Osteoblast (primary cell): Measurements from ENCODE around the gene SCGB1D2. TPM values are rescaled to one million over a fixed set of nuclear protein-coding genes. Genes with fewer than 3 reads are reported as not detected.

Experiments used
- DNase-seq: peaks from one replicate; pipeline ENCODE4 v3.0.0; 2011; ENCODE audit warnings: low spot score, mixed read lengths; ENCODE audit not compliant: insufficient read length; ENCODE audit errors: missing footprints
- H2AFZ ChIP-seq: 2 replicates; pipeline ENCODE4 v1.6.0; 2011; ENCODE audit warnings: mild to moderate bottlenecking, low read length
- H3K27ac ChIP-seq: 2 replicates; pipeline ENCODE4 v1.5.1; 2011; ENCODE audit warnings: mild to moderate bottlenecking, low read depth, low read length, moderate library complexity
- H3K27me3 ChIP-seq: 2 replicates; pipeline ENCODE4 v1.6.0; 2012; ENCODE audit warnings: mild to moderate bottlenecking, control low read depth, inconsistent platforms, low read length, moderate library complexity; ENCODE audit not compliant: insufficient read depth
- H3K36me3 ChIP-seq: 2 replicates; pipeline ENCODE4 v1.5.1; 2011; ENCODE audit warnings: mild to moderate bottlenecking, low read length, control low read depth, moderate library complexity; ENCODE audit not compliant: insufficient read depth
- H3K4me1 ChIP-seq: 2 replicates; pipeline ENCODE4 v1.5.1; 2011; ENCODE audit warnings: mild to moderate bottlenecking, low read length, control low read depth, moderate library complexity; ENCODE audit not compliant: insufficient read depth
- H3K4me2 ChIP-seq: 2 replicates; pipeline ENCODE4 v1.6.0; 2011; ENCODE audit warnings: mild to moderate bottlenecking, low read length; ENCODE audit not compliant: insufficient read depth
- H3K4me3 ChIP-seq: fragments of 200-600 bp; sonication (generic); 3 replicates; pipeline ENCODE4 v1.5.1; 2012; ENCODE audit warnings: mild to moderate bottlenecking, low read length, inconsistent platforms; ENCODE audit not compliant: insufficient read depth
- H3K79me2 ChIP-seq: 2 replicates; pipeline ENCODE4 v1.6.0; 2012; ENCODE audit warnings: mild to moderate bottlenecking, low read length, control low read depth, inconsistent platforms; ENCODE audit not compliant: insufficient read depth
- H3K9me3 ChIP-seq: 2 replicates; pipeline ENCODE4 v1.5.1; 2011; ENCODE audit warnings: low read depth, low read length, control low read depth
- H4K20me1 ChIP-seq: 2 replicates; pipeline ENCODE4 v1.6.0; 2012; ENCODE audit warnings: mild to moderate bottlenecking, low read length, control low read depth; ENCODE audit not compliant: insufficient read depth
- total RNA-seq: library from RNA; depleted of rRNA; stranded (reverse); fragments of >200 nt; gene quantifications from 2 replicates; pipeline ENCODE4 v1.2.3, GENCODE V29; 2012
- TF ChIP-seq, protein P1 (sequence below): IDR thresholded peaks from 2 replicates; pipeline ENCODE4 v1.5.1; 2011; ENCODE audit warnings: mild to moderate bottlenecking, low read depth, low read length, moderate library complexity; ENCODE audit errors: extremely low read depth

The SCGB1D2 gene
- total RNA-seq, 1 donor: not detected

- TF ChIP-seq, protein P1, sequence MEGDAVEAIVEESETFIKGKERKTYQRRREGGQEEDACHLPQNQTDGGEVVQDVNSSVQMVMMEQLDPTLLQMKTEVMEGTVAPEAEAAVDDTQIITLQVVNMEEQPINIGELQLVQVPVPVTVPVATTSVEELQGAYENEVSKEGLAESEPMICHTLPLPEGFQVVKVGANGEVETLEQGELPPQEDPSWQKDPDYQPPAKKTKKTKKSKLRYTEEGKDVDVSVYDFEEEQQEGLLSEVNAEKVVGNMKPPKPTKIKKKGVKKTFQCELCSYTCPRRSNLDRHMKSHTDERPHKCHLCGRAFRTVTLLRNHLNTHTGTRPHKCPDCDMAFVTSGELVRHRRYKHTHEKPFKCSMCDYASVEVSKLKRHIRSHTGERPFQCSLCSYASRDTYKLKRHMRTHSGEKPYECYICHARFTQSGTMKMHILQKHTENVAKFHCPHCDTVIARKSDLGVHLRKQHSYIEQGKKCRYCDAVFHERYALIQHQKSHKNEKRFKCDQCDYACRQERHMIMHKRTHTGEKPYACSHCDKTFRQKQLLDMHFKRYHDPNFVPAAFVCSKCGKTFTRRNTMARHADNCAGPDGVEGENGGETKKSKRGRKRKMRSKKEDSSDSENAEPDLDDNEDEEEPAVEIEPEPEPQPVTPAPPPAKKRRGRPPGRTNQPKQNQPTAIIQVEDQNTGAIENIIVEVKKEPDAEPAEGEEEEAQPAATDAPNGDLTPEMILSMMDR: no peak
- no peak overlapping the region for H3K4me2 ChIP-seq
- H3K9me3 ChIP-seq: no peaks in the 10 kb centered on the region
- H3K4me1 ChIP-seq: no peaks in the 10 kb centered on the region
- peaks cover 20% of the 10 kb centered on the region for H3K27me3 ChIP-seq
- H3K27ac ChIP-seq: no peak overlapping the region
- H3K36me3 ChIP-seq: no peaks in the 10 kb centered on the region
- no peak overlapping the region for H2AFZ ChIP-seq
- H3K79me2 ChIP-seq: no peaks in the 10 kb centered on the region
- no peaks in the 10 kb centered on the region for H4K20me1 ChIP-seq
- H3K4me3 ChIP-seq: no peak overlapping the region
- peak; percentile 9 for DNase-seq
These were observed 8.3 kb upstream of the SCGB1D2 start for GRCh38 chr11:62233730-62234129.

- no peaks in the 10 kb centered on the region for H3K9me3 ChIP-seq
- H3K79me2 ChIP-seq: no peaks in the 10 kb centered on the region
- H3K27me3 ChIP-seq: peaks cover 17% of the 10 kb centered on the region
- H3K27ac ChIP-seq: no peak overlapping the region
- no peak for DNase-seq
- H3K36me3 ChIP-seq: no peaks in the 10 kb centered on the region
- no peak overlapping the region for H3K4me2 ChIP-seq
- H3K4me1 ChIP-seq: no peaks in the 10 kb centered on the region
- no peaks in the 10 kb centered on the region for H4K20me1 ChIP-seq
- H2AFZ ChIP-seq: no peak overlapping the region
- H3K4me3 ChIP-seq: no peak overlapping the region
- TF ChIP-seq, protein P1: no peak
These were observed 5.9 kb upstream of the SCGB1D2 start for GRCh38 chr11:62236187-62236586.

DNA sequence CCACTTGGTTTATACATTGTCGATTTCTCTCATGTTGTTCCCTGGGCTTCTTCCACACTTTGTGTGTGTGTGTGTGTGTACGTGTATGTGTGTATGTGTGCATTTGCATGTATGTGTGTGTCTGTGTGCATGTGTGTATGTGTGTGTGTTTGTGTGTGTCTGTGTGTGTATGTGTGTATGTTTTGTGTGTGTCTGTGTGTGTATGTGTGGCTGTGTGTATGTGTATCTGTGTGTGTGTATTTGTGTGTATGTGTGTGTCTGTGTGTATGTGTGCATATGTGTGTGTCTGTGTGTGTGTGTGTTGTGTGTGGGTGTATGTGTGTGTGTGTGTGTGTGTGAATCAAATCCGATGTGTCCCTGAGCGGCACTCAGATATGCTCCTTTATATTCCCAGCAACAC, 4.5 kb upstream of the SCGB1D2 start:
- peaks cover 16% of the 10 kb centered on the region for H3K27me3 ChIP-seq
- no peak overlapping the region for H2AFZ ChIP-seq
- no peaks in the 10 kb centered on the region for H3K4me1 ChIP-seq
- H3K4me2 ChIP-seq: no peak overlapping the region
- no peaks in the 10 kb centered on the region for H3K9me3 ChIP-seq
- no peak overlapping the region for H3K27ac ChIP-seq
- no peaks in the 10 kb centered on the region for H3K79me2 ChIP-seq
- no peaks in the 10 kb centered on the region for H3K36me3 ChIP-seq
- DNase-seq: no peak
- TF ChIP-seq, protein P1: no peak
- H4K20me1 ChIP-seq: no peaks in the 10 kb centered on the region
- H3K4me3 ChIP-seq: no peak overlapping the region

DNA sequence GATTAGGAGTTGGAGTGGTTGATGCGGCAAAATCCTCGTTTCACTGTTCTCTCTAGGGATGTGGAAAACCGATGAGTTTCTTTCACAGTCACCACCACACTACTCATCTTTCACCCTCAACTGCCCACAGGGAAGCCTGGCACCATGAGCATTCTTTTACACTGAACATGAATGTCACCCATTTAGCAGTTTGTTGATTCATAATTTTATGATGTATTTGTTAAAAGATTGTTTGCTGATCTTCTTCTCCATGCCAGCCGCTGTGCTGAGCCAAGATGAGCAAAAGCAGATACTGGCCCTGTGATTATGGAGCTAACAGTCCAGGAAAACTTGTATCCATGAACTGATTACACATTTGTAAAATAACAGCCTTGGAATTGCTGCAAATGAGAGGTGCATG, 3.9 kb upstream of the SCGB1D2 start:
- no peak overlapping the region for H3K4me2 ChIP-seq
- H4K20me1 ChIP-seq: no peaks in the 10 kb centered on the region
- H3K4me3 ChIP-seq: no peak overlapping the region
- H3K27me3 ChIP-seq: peaks cover 10% of the 10 kb centered on the region
- H2AFZ ChIP-seq: no peak overlapping the region
- H3K9me3 ChIP-seq: no peaks in the 10 kb centered on the region
- H3K27ac ChIP-seq: no peak overlapping the region
- H3K4me1 ChIP-seq: no peaks in the 10 kb centered on the region
- H3K36me3 ChIP-seq: no peaks in the 10 kb centered on the region
- no peak for DNase-seq
- H3K79me2 ChIP-seq: no peaks in the 10 kb centered on the region
- TF ChIP-seq, protein P1: no peak
